ENCODE measurements around the gene CCDC50.

DNA sequence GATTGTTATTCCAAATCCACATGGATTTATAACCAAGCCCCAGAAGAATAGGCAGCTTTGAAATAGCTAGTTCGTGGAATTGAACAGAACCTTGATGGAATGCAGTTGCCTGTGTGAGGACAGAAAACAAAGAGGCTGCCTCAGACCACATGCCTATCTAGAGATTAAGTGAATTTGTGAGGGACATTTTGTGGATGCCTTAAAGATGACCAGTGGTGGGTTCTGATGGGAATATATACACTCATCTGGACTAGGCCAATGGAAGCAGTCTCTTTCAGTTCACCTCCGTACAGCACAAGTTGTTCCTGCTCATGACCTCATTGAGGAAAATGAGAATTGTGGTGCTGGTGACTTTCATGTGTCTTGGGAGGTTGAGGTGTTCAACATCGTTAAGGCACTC is 68.6 kb downstream of the CCDC50 start:
- TF ChIP-seq POLR2A (IDR thresholded peaks at IDR 0.05) = no peak
- TF ChIP-seq, protein P1, sequence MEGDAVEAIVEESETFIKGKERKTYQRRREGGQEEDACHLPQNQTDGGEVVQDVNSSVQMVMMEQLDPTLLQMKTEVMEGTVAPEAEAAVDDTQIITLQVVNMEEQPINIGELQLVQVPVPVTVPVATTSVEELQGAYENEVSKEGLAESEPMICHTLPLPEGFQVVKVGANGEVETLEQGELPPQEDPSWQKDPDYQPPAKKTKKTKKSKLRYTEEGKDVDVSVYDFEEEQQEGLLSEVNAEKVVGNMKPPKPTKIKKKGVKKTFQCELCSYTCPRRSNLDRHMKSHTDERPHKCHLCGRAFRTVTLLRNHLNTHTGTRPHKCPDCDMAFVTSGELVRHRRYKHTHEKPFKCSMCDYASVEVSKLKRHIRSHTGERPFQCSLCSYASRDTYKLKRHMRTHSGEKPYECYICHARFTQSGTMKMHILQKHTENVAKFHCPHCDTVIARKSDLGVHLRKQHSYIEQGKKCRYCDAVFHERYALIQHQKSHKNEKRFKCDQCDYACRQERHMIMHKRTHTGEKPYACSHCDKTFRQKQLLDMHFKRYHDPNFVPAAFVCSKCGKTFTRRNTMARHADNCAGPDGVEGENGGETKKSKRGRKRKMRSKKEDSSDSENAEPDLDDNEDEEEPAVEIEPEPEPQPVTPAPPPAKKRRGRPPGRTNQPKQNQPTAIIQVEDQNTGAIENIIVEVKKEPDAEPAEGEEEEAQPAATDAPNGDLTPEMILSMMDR (IDR thresholded peaks at IDR 0.05) = no peak
